AG09309 (cell line): ENCODE measurements around the gene PAPOLB.
"Not testable (repeated sequence)": the region's sequence is repeated elsewhere in the genome, so short reads cannot be mapped to it uniquely, and the experiment has no call there.

ENCODE experiments used
- DNase-seq: peaks from one replicate; pipeline ENCODE4 v3.0.0-alpha.2; 2010; ENCODE audit warnings: low read depth
- H3K4me3 ChIP-seq: 2 replicates; pipeline ENCODE4 v1.5.1; 2011; ENCODE audit warnings: mild to moderate bottlenecking, low read depth, low read length, moderate library complexity; ENCODE audit not compliant: control insufficient read depth
- TF ChIP-seq, protein P1 (sequence below): IDR thresholded peaks from 2 replicates; pipeline ENCODE4 v1.5.1; 2011; ENCODE audit warnings: mild to moderate bottlenecking, low read depth, low read length, inconsistent platforms; ENCODE audit not compliant: insufficient read depth, control insufficient read depth; ENCODE audit errors: missing control alignments

The PAPOLB gene

DNA sequence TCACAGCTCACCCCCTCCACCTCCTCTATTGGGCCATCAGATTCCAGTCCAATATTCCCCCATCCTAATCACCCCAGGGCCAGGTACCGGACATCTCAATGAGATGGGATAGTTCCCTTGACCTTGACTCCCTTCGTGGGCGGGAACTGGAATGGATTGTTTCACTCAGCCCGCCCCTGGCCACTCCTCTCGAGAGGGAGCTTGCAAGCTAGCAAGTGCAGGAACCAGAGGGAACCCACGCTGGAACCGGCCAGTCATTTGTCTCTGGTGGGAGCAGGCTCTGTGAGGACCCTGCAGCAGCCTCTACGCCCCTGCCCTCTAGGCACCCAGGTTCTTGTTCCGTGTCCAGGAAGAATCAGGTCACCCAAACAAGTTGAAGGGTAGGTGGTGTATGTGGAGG lies 32.7 kb upstream of the PAPOLB start:
- no peak overlapping the region for H3K4me3 ChIP-seq
- TF ChIP-seq, protein P1, sequence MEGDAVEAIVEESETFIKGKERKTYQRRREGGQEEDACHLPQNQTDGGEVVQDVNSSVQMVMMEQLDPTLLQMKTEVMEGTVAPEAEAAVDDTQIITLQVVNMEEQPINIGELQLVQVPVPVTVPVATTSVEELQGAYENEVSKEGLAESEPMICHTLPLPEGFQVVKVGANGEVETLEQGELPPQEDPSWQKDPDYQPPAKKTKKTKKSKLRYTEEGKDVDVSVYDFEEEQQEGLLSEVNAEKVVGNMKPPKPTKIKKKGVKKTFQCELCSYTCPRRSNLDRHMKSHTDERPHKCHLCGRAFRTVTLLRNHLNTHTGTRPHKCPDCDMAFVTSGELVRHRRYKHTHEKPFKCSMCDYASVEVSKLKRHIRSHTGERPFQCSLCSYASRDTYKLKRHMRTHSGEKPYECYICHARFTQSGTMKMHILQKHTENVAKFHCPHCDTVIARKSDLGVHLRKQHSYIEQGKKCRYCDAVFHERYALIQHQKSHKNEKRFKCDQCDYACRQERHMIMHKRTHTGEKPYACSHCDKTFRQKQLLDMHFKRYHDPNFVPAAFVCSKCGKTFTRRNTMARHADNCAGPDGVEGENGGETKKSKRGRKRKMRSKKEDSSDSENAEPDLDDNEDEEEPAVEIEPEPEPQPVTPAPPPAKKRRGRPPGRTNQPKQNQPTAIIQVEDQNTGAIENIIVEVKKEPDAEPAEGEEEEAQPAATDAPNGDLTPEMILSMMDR = no peak
- DNase-seq = no peak

DNA sequence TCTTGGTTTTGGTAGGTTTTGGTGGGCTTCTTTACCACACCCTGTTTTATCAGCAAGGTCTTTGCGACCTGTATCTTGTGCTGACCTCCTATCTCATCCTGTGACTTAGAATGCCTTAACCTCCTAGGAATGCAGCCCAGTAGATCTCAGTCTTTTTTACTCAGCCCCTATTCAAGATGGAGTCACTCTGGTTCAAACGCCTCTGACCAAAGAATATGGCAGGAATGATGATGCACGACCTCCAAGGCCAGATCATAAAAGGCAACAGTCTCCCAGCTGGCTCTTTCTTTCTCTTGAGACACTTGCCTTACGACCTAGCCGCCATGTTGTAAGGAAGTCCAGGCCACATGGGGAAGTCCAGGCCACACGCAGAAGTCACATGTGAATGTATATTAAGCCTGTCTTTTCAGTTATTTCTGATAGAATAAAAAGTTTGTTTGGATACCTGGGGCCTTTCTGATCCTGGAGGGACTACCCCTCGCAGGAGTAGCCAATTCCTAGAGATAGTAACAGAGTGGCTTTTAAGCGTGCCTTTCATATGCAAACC lies 32.2 kb upstream of the PAPOLB start:
- no peak for DNase-seq
- H3K4me3 ChIP-seq = no peak overlapping the region
- TF ChIP-seq, protein P1 = no peak

DNA sequence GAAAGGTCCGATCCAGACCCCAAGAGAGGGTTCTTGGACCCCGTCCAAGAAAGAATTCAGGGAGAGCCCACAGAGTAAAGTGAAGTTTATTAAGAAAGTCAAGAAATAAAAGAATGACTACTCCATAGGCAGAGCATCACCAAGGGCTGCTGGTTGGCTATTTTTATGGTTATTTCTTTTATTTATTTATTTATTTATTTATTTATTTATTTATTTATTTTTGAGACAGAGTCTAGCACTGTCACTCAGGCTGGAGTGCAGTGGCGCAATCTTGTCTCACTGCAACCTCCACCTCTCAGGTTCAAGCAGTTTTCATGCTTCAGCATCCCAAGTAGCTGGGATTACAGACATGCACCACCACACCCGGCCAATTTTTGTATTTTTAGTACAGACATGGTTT lies 31.4 kb upstream of the PAPOLB start:
- not testable (repeated sequence) for H3K4me3 ChIP-seq, DNase-seq

DNA sequence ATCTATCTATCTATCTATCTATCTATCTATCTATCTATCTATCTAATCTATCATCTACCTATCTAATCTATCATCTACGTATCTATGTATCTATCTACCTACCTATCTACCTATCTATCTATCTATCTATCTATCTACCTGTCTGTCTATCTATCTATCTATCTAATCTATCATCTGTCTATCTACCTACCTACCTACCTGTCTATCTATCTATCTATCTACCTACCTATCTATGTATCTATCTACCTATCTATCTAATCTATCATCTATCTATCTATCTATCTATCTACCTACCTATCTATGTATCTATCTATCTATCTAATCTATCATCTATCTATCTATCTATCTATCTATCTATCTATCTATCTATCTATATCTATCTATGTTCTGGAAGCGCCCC lies 29.7 kb upstream of the PAPOLB start:
- DNase-seq, H3K4me3 ChIP-seq: not testable (repeated sequence)

DNA sequence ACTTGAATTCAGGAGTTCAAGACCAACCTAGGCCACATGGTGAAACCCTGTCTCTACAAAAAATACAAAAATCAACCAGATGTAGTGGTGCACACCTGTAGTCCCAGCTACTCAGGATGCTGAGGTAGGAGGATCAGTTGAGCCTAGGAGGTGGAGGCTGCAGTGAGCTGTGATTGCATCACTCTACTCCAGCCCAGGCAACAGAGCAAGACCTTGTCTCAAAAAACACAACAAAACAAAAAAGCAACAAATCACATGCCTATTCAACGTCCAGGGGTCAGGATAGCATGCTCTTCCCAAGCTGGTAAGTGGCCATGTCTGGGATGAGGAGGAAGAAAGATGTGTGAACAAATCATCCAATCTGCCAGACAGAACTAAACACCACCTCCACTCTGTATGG lies 27.9 kb upstream of the PAPOLB start:
- H3K4me3 ChIP-seq = no peak overlapping the region
- TF ChIP-seq, protein P1 = no peak
- DNase-seq = no peak

DNA sequence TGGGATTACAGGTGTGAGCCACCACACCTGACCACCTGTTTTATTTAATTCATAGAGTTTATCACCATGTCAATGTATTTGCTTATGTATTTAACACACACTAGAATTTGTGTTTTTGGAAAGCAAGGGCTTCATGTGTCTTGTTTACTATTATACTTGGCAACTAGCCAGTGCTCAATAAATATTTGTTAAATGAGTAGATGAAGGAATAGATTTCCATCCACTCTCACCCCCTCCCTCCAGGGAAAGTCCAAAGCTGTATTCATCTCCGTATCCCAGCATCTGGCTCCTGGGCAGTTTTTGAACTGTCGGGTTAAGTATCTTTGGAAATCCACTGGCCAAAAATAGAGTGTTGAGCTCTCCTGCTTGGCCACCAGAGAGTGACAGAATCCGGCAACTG lies 26.3 kb upstream of the PAPOLB start:
- H3K4me3 ChIP-seq = no peak overlapping the region
- TF ChIP-seq, protein P1 = no peak
- DNase-seq = no peak

DNA sequence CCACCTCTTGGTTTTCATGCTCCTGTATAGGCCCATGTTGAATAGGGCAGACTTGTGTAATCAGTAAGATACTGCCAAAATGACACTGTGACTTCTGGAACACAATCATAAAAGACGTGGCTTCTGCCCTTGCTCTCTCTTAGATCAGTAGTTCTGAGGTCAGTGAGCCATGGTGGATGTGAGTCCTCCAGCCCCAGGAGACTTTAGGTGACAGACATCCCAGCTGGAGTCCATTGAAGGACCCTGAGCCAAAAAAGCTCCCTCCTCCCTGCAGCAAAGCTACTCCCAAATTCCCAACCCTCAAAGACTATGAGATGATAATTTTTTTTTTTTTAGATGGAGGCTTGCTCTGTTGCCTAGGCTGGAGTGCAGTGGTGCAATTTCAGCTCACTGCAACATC lies 24.8 kb upstream of the PAPOLB start:
- H3K4me3 ChIP-seq = no peak overlapping the region
- DNase-seq = no peak
- TF ChIP-seq, protein P1 = no peak

DNA sequence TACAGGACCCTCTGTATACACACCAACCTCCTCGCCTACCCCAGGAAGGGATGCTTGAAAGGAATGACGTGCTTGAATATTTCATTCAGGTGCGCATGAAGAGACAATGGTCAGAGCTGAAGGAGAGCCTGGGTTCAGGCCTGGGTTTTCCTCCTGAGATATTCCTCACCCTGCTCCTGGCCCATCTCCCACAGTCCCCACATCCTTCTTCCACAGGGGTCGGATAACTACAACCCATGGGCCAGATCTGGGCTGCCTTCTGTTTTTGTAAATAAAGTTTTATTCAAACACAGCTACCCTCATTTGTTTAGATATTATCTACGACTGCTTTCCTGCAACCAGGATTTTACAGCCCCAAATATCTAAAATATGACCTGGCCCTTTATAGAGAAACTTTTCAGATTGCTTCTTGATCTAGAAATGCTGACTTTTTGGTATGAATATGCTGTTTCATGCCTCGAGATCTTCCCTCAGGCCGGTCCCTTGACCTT lies 23.5 kb upstream of the PAPOLB start:
- H3K4me3 ChIP-seq = no peak overlapping the region
- DNase-seq = no peak
- TF ChIP-seq, protein P1 = no peak
